Amygdala (tissue), 56 donors: ENCODE measurements around the gene PPP1R16B.
A peak's percentile ranks its signal among the peaks of the same experiment; 100 is the strongest.
"Not testable (repeated sequence)": the region's sequence is repeated elsewhere in the genome, so short reads cannot be mapped to it uniquely, and the experiment has no call there.

Source experiments
- DNase-seq, 56 donors: peaks; one replicate each; lab custom pipeline; 2025; lab: John Stamatoyannopoulos, UW

PPP1R16B gene

DNA sequence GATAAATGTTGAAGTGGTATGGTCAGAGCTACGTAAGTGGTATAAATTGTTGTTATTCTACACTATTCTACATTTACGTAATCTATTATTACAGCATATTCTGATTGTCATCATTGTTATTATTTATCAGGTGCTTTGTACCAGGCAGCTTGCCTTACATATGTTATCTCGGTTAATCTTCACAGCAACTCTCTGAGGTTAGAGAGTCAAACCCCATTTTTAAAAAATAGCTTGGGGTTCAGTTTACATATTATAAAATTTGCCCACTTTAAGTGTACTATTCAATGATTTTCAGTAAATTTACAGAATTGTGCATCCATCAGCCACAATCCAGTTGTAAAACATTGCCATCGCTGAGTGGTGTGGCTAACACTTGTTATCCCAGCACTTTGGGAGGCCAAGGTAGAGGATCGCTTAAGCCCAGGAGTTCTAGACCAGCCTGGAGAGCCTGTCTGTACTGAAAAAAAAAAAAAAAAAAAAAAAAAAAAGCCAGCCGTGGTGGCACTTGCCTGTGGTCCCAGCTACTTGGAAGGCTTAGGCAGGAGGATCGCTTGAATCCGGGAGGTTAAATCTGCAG, 35.5 kb downstream of the PPP1R16B start:
- no peak for DNase-seq

DNA sequence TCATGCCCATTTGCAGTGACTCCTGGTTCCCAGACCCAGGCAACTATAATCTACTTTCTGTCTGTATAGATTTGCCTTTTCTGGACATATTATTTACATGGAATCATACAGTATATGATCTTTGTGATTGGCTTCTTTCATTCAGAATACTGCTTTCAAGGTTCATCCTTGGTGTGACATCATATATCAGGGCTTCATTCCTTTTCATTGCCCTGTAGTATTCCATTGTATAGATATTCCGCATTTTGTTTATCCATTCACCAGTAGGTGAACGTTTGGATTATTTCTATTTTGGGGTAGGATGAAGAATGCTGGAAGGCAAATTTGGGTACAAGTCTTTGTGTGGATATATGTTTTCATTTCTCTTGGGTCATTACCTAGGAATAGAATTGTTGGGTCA, 36.1 kb downstream of the PPP1R16B start:
- DNase-seq, result no peak

DNA sequence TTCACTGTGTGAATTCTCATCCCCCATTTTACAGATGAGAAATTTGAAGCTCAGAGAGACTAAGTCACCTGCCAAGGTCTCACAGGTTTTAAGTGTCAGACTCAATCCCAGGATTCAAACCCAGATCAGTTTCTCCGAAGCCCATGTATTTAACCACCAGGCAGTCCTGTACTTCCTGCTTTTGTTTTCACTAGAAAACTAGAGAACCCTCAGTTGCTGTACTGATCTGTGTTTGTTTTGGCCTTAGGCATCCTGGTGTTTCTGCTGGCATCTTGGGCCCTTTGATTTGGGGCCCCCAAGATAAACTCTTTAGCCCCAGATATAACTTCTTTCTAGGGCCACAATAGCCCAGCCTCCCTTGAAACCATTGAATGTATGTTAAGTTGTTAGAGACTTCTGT, 36.5 kb downstream of the PPP1R16B start:
- DNase-seq, result no peak

DNA sequence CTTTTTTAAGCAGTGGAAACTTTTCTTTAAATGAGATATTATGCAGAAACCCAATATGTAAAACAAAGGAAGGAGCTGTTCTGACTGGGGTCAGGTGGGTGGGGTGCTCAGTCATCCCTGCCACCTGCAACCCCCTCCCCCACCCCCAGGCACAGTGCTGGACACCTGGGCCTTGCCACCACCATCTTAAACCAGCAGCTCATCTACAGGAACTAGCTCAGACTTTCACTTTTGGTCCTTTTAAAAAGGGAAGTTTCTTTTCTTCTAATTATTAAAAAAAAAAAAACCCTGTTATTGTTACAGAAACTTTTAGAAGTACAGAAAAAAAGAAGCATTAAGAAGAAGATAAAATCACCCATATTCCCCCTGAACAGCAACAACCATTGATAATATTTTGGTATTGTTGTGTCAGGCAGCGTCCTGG, 37.1 kb downstream of the PPP1R16B start:
- DNase-seq, result no peak

DNA sequence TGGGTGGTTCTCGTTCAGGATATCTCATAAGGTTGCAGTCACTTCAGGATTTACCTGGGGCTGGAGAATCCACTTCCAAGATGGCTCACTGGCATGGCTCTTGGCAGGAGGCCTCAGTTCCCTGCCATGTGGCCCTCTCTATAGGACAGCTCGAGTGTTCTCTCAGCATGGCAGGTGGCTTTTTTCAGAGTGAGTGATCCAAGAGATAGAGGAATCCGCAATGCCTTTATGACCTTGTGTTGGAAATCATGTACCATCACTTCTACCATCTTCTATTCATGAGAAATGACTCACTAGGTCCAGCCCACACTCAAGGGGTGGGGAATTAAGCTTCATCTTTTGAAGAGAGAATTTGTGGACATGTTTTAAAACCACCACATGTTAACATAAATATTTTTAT, 37.8 kb downstream of the PPP1R16B start:
- no peak for DNase-seq

DNA sequence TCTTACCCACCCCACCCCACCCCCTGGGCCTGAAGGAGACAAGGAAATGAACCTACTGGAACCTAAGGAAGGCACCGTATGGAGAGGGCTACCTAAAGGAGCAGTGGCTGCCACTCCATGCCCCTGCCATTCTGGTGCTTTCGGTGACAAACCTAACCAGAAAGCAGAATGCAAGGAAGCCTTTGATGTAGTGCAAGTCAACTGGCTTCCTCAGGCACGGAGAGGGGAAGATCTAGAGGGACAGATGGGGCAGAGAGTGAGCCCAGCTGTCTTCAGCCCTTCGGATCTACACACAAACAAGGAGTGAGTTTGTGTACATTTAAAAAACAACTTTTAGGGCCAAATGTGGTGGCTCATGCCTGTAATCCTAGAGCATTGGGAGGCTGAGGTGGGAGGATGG, 39.5 kb downstream of the PPP1R16B start:
- DNase-seq, result no peak

DNA sequence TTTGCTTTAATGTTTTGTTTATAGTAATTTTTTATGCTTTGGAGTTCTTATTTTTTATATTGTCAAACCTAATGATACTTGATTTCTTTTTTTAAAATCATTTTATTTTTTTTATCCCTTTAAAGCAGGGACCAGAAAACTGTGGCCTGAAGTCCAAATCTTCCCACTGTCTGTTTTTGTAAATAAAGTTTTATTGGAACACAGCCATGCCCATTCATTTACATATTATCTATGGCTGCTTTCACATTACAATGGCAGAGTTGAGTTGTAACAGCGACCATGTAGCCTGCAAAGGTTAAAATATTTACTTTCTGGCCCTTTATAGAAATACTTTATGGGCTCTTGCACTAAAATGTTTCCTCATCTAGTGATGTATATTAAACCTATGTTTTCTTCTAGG, 42.3 kb downstream of the PPP1R16B start:
- DNase-seq, result no peak

DNA sequence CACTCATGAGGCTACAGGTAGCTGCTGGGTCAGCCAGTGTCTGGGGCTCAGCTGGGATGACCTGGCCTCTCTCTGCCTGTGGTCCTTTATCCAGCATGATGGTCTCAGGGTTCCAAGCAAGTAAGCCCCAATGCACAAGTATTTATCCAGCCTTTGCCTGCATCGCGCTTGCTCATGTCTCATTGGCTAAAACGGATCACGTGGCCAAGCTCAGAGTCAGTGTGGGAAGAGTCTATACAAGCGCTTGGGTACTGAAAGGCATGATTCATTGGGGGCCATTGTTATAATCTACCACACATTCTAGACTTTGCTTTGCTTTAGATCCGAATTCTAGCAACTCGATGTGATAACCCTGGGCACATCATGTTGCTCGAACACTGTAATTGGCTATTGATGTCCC, 48.3 kb downstream of the PPP1R16B start:
- DNase-seq, result no peak

DNA sequence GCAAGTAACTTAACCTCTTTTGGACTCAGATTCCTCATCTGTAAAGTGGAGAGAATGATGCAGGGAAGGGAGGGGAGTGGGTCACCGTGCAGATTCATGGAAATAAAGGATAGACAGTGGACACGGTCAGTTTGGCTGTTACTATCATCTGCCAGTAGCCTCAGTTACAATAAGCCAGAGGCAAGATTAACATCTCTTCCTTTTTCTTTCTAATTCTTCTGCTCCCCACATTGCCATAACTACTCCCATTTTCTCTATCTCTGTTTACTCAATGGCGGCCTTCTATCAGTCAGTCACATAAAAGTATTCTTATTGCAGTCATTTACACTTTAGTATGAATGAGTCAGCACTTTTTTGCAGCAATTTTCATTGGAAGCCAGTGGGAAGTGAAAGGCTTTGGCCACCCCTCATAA, 49.2 kb downstream of the PPP1R16B start:
- no peak for DNase-seq

DNA sequence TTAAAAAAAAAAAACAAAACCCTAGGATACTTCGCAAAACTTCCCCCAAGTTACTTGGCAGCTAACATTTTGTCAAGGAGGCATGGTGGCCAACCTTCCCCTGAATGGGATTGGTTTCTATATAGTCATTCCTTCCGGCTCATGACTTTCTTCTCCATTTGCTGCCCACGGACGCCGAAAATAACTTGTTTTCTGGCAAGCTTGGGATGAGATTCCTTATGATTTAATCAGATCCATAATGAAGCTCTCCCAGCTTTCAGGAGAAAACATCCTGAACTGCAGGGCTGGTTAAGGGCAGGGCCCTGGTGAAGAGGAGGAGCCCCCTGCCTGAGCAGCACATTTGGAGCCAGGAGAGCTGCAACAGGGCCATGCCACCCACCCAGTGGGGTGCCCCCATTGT, 49.9 kb downstream of the PPP1R16B start:
- peak in 7 of 56 donors; percentile 13 to 52 (median 29) for DNase-seq

DNA sequence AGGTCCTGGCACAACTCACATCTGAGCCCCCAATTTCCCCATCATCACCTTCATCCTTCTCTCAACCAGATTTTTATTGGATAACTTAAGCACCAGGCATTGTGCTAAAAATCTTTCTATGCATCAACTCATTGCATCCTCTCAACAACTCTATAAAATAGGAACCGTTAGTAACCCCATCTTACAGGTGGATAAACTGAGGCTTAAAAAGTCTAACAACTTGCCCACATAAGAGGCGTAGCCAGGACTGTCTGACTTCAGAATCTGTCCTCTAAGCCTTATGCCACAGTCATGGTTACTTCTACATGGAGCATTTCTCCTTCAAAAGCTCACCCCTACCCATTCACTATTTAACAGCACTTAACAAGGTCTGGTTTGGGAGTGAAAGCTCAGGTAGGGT, 51.1 kb downstream of the PPP1R16B start:
- DNase-seq, result no peak

DNA sequence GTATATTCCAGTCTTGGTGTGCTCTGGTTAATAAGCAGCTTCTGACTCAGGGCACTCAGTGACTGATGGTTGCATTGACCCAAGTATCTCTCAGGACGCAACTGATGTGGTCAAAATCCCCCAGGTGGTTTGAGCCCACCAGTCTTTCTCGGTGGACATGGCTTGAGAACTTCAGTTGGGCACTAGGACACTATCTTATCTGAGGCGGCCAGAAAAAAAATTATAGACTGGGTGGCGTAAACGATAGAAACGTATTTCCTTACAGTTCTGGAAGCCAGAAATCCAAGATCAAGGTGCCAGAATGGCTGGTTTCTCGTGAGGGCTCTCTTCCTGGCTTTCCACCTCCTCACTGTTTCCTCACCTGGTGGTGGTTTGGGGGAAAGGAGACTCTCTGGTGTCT, 52.2 kb downstream of the PPP1R16B start:
- DNase-seq, result no peak

DNA sequence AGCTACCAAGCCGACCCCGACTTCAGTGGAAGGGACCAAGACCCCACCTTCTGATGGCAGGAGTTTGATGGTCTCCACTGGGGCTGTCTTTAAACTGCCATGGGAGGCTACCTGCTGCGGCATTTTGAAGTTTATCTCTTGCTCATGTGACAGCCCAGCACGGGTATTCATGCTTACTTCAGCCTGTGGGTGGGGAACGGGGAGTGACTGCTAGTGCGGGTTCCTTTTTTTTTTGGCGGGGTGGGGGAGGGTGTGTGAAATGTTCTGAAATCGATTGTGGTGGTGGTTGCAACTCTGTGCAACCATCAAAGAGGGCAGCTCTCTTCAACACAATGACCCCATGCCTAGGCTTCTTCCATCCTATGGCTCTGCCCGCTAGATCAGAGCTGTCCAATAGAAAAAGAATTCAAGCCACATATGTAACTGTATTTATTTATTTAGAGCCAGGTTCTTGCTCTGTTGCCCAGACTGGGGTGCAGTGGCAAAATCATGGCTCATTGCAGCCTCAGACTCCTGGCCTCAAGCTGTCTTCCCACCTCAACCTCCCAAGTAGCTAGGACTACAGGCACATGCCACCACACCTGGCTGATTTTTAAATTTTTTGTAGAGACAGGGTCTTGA, 53.7 kb downstream of the PPP1R16B start:
- DNase-seq, result no peak

DNA sequence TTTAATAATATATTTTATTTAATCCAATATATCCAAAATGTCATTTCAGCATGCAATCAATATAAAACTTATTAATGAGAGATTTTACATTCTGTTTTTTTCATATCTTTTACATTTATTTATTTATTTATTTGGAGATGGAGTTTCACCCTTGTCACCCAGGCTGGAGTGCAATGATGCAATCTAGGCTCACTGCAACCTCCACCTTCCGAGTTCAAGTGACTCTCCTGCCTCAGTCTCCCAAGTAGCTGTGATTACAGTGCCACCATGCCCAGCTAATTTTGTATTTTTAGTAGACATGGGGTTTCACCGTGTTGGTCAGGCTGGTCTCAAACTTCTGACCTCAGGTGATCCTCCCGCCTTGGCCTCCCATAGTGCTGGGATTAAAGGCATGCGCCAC, 54.4 kb downstream of the PPP1R16B start:
- DNase-seq, result not testable (repeated sequence)

DNA sequence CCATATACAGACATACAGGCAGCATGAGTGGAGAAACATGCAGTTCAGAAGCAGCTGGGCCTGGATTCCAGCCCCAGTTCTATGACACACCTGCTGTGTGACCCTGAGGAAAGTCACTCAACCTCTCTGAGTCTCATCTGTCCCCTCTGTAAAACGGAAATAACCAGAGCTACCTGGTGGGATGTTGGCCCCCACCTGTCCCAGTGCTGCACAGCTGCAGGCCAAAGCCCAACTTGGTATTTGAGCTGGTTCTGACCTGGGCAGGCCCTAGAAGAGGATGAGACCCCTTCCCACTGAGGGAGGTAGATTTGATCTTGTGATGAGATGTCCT, 55.5 kb downstream of the PPP1R16B start:
- no peak for DNase-seq

DNA sequence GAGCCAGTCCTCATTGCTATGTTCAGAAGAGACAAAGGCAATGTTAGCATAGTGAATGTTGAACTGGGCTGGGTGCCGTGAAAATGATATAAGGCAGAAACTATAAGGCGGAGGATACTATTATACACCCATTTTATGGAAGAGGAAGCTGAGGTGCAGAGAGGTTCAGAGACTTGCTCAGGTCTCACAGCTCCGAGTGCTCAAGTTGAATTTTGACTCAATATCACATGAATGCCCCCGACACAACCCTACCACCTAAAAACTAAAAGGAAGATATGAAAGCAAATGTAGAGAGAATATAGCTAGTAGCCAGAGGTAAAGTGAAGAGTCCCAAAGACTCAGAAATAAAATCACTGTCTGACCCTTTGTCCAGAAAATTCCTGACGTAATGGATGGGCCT, 56.7 kb downstream of the PPP1R16B start:
- no peak for DNase-seq

DNA sequence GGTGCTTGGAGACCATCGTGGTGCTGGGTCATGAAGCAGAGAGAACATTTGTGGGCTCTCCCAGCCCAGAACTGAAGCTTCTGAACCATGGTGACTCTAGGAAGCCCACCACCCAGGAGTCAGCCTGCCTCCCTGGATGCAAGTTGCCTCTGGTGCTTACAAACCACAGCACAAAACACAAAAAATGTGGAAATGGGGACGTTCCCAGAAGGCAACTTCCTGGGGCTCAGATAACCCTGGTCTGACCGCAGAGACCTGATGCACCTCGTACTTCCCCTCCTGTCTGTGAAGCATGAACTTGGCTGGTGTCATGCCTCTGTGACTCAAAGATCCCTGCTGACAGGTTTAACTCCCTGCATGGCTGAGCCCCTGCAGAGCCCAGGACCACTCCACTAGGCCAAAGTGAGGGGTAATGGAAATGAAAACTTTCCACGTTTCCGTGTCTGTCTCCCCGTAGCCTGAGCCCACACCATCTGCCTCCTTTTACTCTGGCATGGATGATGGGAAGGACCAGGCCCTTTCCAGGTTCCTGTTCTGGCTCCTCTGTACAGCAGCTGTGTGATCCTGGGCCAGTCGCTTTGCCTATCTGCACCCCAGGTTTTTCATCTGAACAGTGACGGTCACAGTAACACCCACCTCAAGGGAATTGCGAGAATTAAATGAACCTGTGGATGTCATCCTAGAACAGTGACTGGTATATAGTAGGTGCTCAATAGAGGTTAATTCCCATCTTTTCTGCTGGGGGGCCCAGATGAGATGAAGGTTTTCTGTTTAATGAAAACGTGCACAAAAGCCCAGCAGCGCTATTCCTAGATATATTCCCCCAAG, 57.7 kb downstream of the PPP1R16B start:
- no peak for DNase-seq

DNA sequence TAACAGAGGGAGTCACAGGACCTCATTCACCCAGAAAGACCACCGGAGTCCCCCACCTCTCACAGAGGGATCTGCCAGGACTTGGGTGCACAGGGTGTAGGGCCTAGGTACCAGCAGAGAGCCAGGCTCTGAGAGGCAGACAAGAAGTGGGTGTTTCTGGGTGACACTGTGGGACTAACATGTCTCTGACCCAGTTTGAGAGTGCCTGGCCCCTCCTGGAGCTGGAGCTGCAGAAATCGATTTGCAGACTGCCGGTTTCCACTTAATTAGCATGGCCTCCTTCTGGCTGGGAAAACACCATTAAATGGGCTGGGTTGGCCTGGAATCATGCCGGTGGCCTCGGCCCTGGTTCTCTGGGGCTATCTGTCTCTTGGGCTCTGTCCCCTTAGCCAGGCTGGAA, 59.2 kb downstream of the PPP1R16B start:
- no peak for DNase-seq

DNA sequence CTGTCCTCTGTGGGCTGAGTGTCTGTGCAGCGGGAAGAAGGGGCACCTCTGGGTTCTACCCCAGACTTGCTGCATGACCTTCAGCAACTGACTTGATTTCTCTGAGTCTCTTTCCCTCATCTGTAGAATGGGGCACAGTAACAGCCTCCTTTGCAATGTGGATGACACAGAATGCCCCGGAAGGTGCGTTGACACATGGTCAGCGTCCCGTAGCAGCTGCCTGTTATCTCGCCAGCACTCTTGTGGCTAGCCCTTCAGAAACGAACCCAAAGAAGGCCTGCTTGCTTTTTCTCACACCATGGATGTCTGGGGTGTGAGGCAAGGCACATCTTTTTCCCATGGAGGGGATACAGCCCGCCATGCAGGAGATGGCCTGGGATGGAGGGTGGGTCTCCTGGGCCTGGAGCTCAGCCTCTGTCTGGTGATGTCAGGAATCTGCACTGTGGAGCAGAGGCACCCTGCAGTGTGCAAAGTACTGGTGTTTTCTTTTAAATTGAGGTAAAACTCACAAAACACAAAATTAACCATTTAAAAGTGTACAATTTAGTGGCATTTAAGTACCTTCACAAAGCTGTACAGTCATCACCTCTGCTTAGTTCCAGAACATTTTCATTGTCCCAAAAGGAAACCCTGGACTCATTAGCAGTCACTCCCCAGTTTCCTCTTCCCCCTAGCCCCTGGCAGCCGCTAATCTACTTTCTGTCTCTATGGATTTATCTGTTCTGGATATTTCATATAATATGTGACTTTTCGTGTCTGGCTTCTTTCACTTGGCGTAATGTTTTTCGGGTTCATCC, 61.0 kb downstream of the PPP1R16B start:
- DNase-seq, result no peak

DNA sequence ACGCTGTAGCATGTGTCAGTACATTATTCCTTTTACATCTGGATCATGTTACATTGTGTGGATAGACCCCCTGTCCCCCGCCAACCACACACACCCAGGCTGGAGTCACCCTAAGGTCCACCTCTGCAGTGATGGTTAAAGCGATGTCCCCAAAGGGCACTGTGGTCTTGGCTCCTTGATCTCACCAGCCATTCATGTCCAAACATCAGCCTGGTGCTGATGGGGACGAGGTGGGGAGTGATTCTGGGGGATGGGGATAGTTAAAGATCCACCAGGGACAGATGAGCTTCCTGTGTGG, 61.5 kb downstream of the PPP1R16B start:
- DNase-seq, result no peak

DNA sequence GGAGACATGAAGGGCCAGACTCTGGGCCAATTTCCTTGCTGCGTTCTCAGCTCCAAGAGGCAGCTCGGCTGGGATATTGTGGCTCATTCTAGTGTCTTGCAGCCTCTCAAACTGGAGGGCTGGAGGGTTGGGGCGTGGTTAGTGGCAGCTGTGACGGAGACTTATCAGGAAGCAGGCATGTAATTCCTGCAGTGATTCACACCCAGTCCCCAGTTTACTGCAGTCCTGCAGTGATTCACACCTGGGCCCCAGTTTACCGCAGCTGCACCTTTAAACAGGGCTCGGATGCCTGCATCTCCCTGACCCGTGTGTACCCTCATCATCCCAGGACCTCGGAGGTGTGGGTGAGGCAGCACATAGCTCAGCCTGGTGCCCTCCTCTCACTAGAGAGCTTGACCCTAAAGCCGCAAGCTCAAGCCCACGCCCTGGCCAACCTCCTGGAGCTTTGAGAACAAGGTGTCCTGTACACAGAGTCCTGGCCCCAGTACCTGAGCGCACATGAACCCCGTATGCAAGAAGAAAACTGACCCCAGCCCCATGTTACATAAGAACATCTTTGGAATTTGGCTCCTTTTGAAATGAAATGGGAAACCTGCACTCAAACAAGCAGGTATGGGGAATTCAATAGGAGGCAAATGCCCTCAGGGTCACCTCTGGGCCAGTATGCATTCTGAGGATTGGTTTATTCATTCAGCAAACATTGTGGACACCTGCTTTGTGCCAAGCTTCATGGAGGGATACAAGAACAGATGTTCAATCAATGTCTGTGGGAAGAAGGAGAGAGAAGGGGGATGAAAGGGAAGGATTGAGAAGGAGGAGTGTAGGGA, 65.4 kb downstream of the PPP1R16B start:
- DNase-seq, result no peak
